Endothelial cell of hepatic sinusoid (primary cell): ENCODE data around the gene FAM53A.
"Not testable (repeated sequence)": the region's sequence is repeated elsewhere in the genome, so short reads cannot be mapped to it uniquely, and the experiment has no call there.

Experiments
- in situ Hi-C: cut with HindIII; loops from 2 replicates; pipeline ENCODE4 v1.10.0; 2017; ENCODE audit warnings: low sequenced_read_pairs

FAM53A gene

GRCh38 chr4:1611501-1611870 is 72.6 kb downstream of the FAM53A start:
- in situ Hi-C loops, result no loop called here

- in situ Hi-C loops, result no loop called here
Measured at GRCh38 chr4:1610791-1611500, 73.2 kb downstream of the FAM53A start.

DNA sequence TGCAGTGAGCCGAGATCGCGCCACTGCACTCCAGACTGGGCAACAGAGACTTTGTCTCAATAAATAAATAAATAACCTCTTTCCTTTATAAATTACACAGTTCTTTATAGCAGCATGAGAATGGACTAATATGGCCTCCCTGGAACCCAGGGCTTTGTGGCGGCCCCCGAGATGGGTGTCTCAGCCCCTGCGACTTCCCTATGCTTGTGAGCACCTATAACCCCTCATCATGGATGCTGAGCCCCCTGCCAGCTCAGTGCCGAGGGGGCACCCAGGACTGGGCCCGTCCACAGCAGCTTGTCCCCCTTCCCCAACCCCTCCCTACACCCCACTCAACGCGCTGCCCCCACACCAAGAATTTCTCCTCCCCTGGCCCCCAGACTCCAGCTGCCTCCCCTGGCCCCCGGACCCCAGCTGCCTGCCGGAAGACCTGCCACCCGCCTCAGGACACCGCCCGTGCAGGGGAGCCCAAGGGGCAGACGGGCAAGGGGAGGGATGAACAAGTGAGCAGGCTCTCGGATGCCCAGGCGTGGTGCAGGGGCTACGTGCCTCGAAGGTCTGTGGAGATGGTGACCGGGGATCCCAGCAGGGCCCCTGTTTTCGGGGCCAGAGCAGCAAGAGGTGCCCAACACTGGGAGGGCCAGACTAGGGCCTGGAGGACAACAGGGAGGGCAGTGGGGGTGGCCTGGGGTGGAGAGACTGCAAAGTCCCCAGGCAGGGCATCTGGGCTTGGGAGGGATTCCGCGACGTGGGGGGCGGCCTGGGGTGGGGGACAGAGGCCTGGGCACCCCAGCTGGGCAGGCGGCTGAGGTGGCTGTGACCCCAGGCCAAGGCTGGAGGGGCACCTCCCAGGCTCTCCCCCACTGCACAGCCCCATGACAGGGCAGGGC is 74.0 kb downstream of the FAM53A start:
- in situ Hi-C loops, result no loop called here

GRCh38 chr4:1608821-1609500 is 75.2 kb downstream of the FAM53A start:
- in situ Hi-C loops, result no loop called here

- in situ Hi-C loops, result no loop called here
Measured at GRCh38 chr4:1608196-1608820, 75.8 kb downstream of the FAM53A start.

DNA sequence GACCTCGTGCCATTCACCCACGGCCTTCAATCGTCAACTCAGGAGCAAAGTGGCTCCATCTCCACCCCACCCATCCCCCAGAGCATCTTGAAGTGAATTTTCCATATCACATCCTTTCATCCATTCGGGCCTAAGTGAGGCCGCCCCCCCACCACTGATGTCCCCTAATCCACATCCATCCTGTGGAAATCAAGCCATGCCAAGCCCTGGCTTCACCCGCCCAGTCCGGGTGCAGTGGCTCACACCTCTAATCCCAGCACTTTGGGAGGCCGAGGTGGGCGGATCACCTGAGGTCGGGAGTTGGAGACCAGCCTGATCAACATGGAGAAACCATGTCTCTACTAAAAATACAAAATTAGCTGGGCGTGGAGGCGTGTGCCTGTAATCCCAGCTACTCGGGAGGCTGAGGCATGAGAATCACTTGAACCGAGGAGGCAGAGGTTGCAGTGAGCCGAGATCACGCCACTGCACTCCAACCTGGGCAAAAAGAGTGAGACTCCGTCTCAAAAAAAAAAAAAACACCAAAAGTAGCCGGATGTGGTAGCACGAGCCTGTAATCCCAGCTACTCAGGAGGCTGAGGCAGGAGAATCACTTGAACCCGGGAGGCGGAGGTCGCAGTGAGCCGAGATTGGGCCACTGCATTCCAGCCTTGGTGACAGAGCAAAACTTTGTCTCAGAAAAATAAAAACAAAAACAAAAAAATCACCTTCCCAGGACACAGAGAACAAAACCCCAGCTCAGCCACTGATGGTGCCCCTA is 76.5 kb downstream of the FAM53A start:
- in situ Hi-C loops, result not testable (repeated sequence)

DNA sequence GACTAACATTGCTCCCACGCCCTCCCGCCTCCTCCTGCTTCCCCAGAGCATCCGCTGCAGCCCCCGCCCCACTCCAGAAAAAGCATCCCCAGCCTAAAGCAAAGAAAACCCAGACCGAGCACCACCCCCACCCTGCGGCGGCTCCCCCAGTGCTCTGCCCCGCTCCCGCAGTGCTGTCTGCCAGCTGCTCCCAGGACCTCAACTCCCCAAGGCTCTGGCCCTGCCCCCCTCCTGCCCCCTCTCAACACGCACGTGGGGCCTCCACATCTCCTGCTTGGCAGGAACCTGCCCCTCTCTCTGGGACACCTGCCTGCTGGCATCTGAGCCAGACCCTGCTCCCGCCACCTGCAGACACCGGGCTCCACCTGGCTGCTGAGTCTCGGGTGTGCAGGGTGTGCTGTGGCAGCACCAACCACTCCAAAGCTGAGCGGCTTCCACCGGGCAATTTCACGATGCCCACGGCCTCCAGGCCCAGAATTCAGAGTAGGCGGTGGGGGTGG is 79.4 kb downstream of the FAM53A start:
- in situ Hi-C loops, result no loop called here

GRCh38 chr4:1604181-1604705 is 79.9 kb downstream of the FAM53A start:
- in situ Hi-C loops, result no loop called here

DNA sequence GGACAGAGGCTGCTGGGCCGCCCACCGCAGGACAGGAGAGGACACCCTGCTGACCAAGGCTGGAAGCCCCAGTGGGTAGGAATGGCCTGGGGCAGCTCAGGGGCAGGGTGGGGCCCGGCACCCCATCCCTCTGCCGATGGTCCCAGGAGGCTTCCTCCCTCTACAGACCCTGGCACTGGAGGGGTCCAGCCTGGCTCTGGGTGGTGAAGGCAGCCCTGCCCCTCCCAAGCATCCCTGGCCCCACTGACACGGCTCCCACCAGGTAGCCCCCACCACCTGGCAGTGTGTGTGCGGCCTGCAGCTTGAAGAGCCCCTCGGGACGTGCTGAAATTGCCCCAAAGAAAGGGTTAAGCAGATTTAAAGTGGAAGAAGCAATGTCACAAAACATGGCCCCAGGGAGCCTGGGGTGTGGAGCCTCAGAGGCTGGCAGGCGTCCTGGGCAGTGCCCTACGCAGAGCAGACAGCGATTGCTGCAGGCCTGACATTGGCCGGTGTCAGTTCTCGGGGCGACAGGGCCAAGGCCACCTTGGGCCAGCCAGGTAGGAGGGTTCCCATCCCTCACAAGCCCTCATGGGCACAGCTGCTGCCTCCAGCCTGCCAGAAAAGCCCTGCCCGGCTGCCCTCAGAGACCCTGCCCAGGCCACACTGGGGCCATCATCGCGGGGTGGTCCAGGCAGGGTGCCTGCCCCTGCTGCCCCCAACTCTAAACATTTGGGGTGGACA is 80.5 kb downstream of the FAM53A start:
- in situ Hi-C loops, result no loop called here

DNA sequence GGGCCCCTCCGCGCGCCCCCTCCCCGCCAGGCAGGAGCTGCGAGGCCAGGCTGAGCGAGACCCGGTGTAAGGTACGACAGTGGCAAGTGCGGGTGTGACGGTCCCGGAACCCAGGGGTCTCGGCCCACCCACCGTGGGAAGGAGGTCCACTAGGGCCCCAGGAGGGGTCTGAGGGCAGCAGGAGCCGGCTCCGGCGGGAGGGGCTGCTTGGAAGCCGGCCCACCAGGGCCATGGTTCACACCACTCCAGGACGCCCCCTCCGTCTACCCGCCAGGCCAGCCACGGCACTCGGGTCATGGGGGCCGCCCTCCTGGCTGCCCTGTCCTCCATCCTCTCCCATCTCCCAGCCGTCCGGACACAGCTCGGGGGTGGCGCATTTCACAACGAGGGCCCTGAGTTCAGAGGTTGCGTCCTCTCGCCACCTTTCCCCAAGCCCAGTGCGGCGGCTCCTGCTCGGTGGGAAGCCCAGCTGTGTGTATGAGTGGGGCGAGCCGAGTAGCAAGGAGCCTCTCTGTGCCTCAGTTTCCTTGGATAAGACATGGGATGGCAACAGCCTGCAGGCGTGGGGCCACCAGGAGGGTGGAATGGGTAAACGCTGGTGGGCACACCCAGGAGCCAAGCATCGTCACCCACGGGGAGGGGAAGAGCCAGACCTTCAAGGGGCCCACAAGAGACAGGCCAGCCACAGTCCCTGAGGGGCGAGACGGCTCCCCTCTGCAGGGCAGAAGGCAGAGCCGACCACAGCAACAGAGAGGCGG is 81.3 kb downstream of the FAM53A start:
- in situ Hi-C loops, result no loop called here

DNA sequence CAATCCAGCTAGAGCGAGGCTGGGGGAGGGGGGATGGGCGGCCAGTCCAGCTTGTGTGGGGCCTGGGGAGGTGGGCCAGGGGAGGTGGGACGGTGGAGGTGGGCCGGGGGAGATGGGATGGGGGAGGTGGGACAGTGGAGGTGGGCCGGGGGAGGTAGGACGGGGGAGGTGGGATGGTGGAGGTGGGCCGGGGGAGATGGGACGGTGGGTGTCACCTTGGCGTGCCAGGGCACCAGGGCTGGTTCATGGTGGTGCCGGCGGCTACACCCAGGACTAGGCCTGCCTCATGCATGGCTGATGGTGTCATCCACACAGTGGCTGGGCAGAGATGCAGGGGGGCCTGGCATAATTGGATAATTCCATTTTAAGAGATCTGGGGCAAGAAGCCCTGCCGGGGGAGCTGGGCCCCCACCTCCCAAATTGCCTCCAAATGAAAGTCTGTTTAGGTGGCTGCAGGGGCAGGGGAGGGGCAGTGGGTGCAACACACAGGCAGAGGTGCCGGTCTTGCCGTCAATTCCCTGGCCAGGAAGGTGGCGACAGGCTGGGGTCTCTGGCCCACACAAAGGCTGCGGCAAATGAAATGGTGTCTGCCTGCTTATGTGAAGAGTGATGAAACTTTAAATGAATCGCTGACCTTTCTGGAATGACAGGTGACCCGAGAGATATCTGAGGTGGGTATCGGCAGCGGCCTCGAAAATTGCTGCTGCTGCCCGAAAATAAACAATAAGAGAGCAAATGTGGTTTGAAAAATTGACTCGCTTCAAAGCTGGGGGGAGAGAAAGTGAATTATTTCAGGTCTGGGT is 82.1 kb downstream of the FAM53A start:
- in situ Hi-C loops, result no loop called here

DNA sequence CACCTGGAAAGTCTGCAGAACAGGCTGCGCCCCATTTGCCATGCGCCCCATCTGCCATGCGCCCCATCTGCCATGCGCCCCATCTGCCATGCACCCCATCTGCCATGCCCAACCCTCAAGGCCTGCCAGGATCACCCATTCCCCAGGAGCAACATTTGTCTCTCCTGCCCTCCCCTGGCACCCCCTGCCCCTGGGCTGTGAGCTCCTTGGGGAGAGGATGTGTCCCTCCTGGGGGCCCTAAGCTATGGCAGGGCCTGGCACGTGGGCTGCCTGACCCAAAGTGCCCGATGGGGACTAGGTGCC is 82.6 kb downstream of the FAM53A start:
- in situ Hi-C loops, result no loop called here

GRCh38 chr4:1600811-1601532 is 83.1 kb downstream of the FAM53A start:
- in situ Hi-C loops, result no loop called here

GRCh38 chr4:1600211-1600780 is 83.8 kb downstream of the FAM53A start:
- in situ Hi-C loops, result no loop called here

GRCh38 chr4:1599491-1600210 is 84.5 kb downstream of the FAM53A start:
- in situ Hi-C loops, result no loop called here

DNA sequence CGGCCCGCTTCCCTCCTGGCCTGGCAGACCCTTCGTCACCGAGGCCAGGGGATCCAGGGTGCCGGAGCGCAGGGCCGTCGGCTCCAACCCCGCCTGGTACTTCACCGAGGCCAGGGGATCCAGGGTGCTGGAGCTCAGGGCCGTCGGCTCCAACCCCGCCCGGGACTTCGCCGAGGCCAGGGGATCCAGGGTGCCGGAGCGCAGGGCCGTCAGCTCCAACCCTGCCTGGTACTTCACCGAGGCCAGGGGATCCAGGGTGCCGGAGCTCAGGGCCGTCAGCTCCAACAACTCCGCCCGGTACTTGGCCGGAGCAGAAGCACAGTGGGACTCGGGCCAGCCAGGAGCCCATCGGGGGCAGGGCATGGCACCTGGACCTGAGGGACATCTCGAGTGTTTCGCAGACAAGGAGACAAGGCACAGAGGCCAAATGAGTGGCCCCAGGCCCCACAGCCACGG is 85.1 kb downstream of the FAM53A start:
- in situ Hi-C loops, result no loop called here
